NCI-H2107 treated with DMSO at 0.1 percent for 48 hours (cell line): ENCODE measurements around the gene SNX32.

ENCODE experiments used
- DNase-seq: peaks from one replicate; lab custom pipeline; 2025; ENCODE audit not compliant: unreplicated experiment; lab: John Stamatoyannopoulos, UW

SNX32 gene

GRCh38 chr11:65897020-65897471 is 63.3 kb downstream of the SNX32 start:
- DNase-seq = no peak

- DNase-seq = no peak
Observed at GRCh38 chr11:65898656-65899355, 65.0 kb downstream of the SNX32 start.

GRCh38 chr11:65899356-65900124 is 65.8 kb downstream of the SNX32 start:
- no peak for DNase-seq

GRCh38 chr11:65900125-65900898 is 66.5 kb downstream of the SNX32 start, which contains the start of gene FOSL1:
TSS of gene FOSL1 (minus strand) at chr11:65900388. CDS start at chr11:65900339, 49 bp downstream.
- DNase-seq = no peak

- no peak for DNase-seq
Observed at GRCh38 chr11:65900899-65901180, 67.1 kb downstream of the SNX32 start.

- no peak for DNase-seq
Observed at GRCh38 chr11:65903068-65903481, 69.3 kb downstream of the SNX32 start.
